NB4 (cell line): ENCODE data around the gene CDC42EP3.

Experiments used
- CTCF ChIP-seq: IDR thresholded peaks from one replicate; pipeline ENCODE4 v1.5.1; 2012; ENCODE audit warnings: low read depth, low read length
- MAX ChIP-seq: IDR thresholded peaks from 2 replicates; pipeline ENCODE4 v1.6.1; 2011; ENCODE audit warnings: low read depth, low read length
- MYC ChIP-seq: IDR thresholded peaks from 2 replicates; pipeline ENCODE4 v1.6.1; 2011; ENCODE audit warnings: low read depth, low read length
- POLR2A ChIP-seq: IDR thresholded peaks from 2 replicates; pipeline ENCODE4 v1.6.1; 2011; ENCODE audit warnings: mild to moderate bottlenecking; ENCODE audit not compliant: insufficient read length; ENCODE audit errors: extremely low read depth

GRCh38 chr2:37672104-37672869, 845 bp upstream of the CDC42EP3 start:
- TF ChIP-seq CTCF (no peak), POLR2A (no peak), MAX (no peak; the same call in 1 of the 2 replicates), MYC (peak; percentile 21; the same call in 1 of the 2 replicates)
